ENCODE results near the gene DNM1L. TPM values are rescaled to one million over a fixed set of nuclear protein-coding genes. Genes with fewer than 3 reads are reported as not detected.
"Not testable (repeated sequence)": the region's sequence is repeated elsewhere in the genome, so short reads cannot be mapped to it uniquely, and the experiment has no call there.

DNM1L gene
- total and polyA plus RNA-seq, 2 donors (not counting 3 experiments of a cell fraction or from before 2014, with no cell fraction given) = 24.6 to 103 TPM

- H3K36me3 ChIP-seq (ENCODE audit: control insufficient read depth in 2 of 2, extremely low read depth in 1 of 2, insufficient read depth in 2 of 2, low read length in 2 of 2) = peaks cover 0 to 2% of the 10 kb centered on the region in 2 experiments
- no peak overlapping the region for H2AFZ ChIP-seq (ENCODE audit: low read depth, low read length)
- DNase-seq (ENCODE audit: low read depth, low spot score) (no peak), FAIRE-seq (no peak)
- ChIA-PET POLR2A (no interaction called here), CTCF (no interaction called here)
- BruUV-seq (replicated peaks) = no TSS peak
- no peaks in the 10 kb centered on the region for H3K27me3 ChIP-seq (ENCODE audit: control insufficient read depth in 2 of 2, insufficient read depth in 2 of 2, low read length in 2 of 2)
- no peaks in the 10 kb centered on the region for H3K9me1 ChIP-seq (replicated peaks; ENCODE audit: control insufficient read depth, extremely low read depth, insufficient read depth, low read length)
- H3K9ac ChIP-seq (replicated peaks; ENCODE audit: extremely low read depth, insufficient read depth, low read length) = no peak overlapping the region
- TF ChIP-seq JUN (IDR thresholded peaks at IDR 0.05; ENCODE audit: borderline replicate concordance, insufficient read depth, insufficient read length, low read depth) = no peak
- H3K4me3 ChIP-seq (replicated peaks in 1 of 3; ENCODE audit: insufficient read depth in 1 of 3, low read depth in 1 of 3, low read length in 3 of 3) = no peak overlapping the region
- H3K9me3 ChIP-seq (replicated peaks; ENCODE audit: control insufficient read depth, insufficient read depth, low read length) = no peaks in the 10 kb centered on the region
- intact Hi-C loops (cut with micrococcal nuclease) = no loop called here
- H3K4me2 ChIP-seq (ENCODE audit: insufficient read depth, low read length) = no peak overlapping the region
- peaks cover 73% of the 10 kb centered on the region for H3K79me2 ChIP-seq (ENCODE audit: control insufficient read depth, insufficient read depth, low read length)
- no peaks in the 10 kb centered on the region for H4K20me1 ChIP-seq (replicated peaks; ENCODE audit: control insufficient read depth, extremely low read depth, insufficient read depth, low read length)
- dilution Hi-C loops (cut with MboI; ENCODE audit: extremely low pct_ligation_motif_present, low sequenced_read_pairs) = no loop called here
- no peak overlapping the region for H3K27ac ChIP-seq (ENCODE audit: insufficient read depth, low read depth, low read length)
- no peaks in the 10 kb centered on the region for H3K4me1 ChIP-seq (ENCODE audit: control insufficient read depth, extremely low read depth, insufficient read depth, low read length)
Measured at GRCh38 chr12:32697445-32697844, 18.3 kb downstream of the DNM1L start.

GRCh38 chr12:32698285-32698684 lies 19.2 kb downstream of the DNM1L start:
- no peaks in the 10 kb centered on the region for H3K4me1 ChIP-seq (ENCODE audit: control insufficient read depth, extremely low read depth, insufficient read depth, low read length)
- no peak for DNase-seq (ENCODE audit: low read depth, low spot score)
- dilution Hi-C loops (cut with MboI; ENCODE audit: extremely low pct_ligation_motif_present, low sequenced_read_pairs) (no loop called here), intact Hi-C loops (cut with micrococcal nuclease) (no loop called here)
- FAIRE-seq = no peak
- H3K27ac ChIP-seq (ENCODE audit: insufficient read depth, low read depth, low read length) = no peak overlapping the region
- CTCF ChIA-PET = no interaction called here
- no peaks in the 10 kb centered on the region for H3K9me3 ChIP-seq (replicated peaks; ENCODE audit: control insufficient read depth, insufficient read depth, low read length)
- POLR2A ChIA-PET = no interaction called here
- H3K9ac ChIP-seq (replicated peaks; ENCODE audit: extremely low read depth, insufficient read depth, low read length) = no peak overlapping the region
- no peaks in the 10 kb centered on the region for H3K27me3 ChIP-seq (ENCODE audit: control insufficient read depth in 2 of 2, insufficient read depth in 2 of 2, low read length in 2 of 2)
- no peaks in the 10 kb centered on the region for H3K9me1 ChIP-seq (replicated peaks; ENCODE audit: control insufficient read depth, extremely low read depth, insufficient read depth, low read length)
- peaks cover 0 to 2% of the 10 kb centered on the region in 2 experiments for H3K36me3 ChIP-seq (ENCODE audit: control insufficient read depth in 2 of 2, extremely low read depth in 1 of 2, insufficient read depth in 2 of 2, low read length in 2 of 2)
- no peaks in the 10 kb centered on the region for H4K20me1 ChIP-seq (replicated peaks; ENCODE audit: control insufficient read depth, extremely low read depth, insufficient read depth, low read length)
- BruUV-seq (replicated peaks) = no TSS peak
- no peak overlapping the region for H2AFZ ChIP-seq (ENCODE audit: low read depth, low read length)
- no peak overlapping the region for H3K4me3 ChIP-seq (replicated peaks in 1 of 3; ENCODE audit: insufficient read depth in 1 of 3, low read depth in 1 of 3, low read length in 3 of 3)
- TF ChIP-seq CTCF (IDR thresholded peaks at IDR 0.05; ENCODE audit: extremely low read depth in 1 of 2, insufficient read depth in 1 of 2, low read depth in 1 of 2, low read length in 2 of 2) (no peak), MYC (IDR thresholded peaks at IDR 0.05; ENCODE audit: low read depth, low read length) (no peak), GATA2 (IDR thresholded peaks at IDR 0.05; ENCODE audit: insufficient read depth, insufficient read length, low read depth, low read length) (no peak), EZH2 (IDR thresholded peaks at IDR 0.05; ENCODE audit: borderline replicate concordance, low read depth, low read length, severe bottlenecking) (no peak)
- H3K79me2 ChIP-seq (ENCODE audit: control insufficient read depth, insufficient read depth, low read length) = peaks cover 64% of the 10 kb centered on the region
- H3K4me2 ChIP-seq (ENCODE audit: insufficient read depth, low read length) = no peak overlapping the region

- H3K9me1 ChIP-seq (replicated peaks; ENCODE audit: control insufficient read depth, extremely low read depth, insufficient read depth, low read length); H3K4me2 ChIP-seq (ENCODE audit: insufficient read depth, low read length); dilution Hi-C loops (cut with MboI; ENCODE audit: extremely low pct_ligation_motif_present, low sequenced_read_pairs); POLR2A ChIA-PET; BruUV-seq (replicated peaks); H3K9ac ChIP-seq (replicated peaks; ENCODE audit: extremely low read depth, insufficient read depth, low read length); H3K27me3 ChIP-seq (ENCODE audit: control insufficient read depth in 2 of 2, insufficient read depth in 2 of 2, low read length in 2 of 2); H3K36me3 ChIP-seq (ENCODE audit: control insufficient read depth in 2 of 2, extremely low read depth in 1 of 2, insufficient read depth in 2 of 2, low read length in 2 of 2); FAIRE-seq; intact Hi-C loops (cut with micrococcal nuclease); H4K20me1 ChIP-seq (replicated peaks; ENCODE audit: control insufficient read depth, extremely low read depth, insufficient read depth, low read length); H3K27ac ChIP-seq (ENCODE audit: insufficient read depth, low read depth, low read length); H3K4me1 ChIP-seq (ENCODE audit: control insufficient read depth, extremely low read depth, insufficient read depth, low read length); H2AFZ ChIP-seq (ENCODE audit: low read depth, low read length); DNase-seq (ENCODE audit: low read depth, low spot score); H3K4me3 ChIP-seq (replicated peaks in 1 of 3; ENCODE audit: insufficient read depth in 1 of 3, low read depth in 1 of 3, low read length in 3 of 3); H3K9me3 ChIP-seq (replicated peaks; ENCODE audit: control insufficient read depth, insufficient read depth, low read length): not testable (repeated sequence)
- CTCF ChIA-PET = interaction anchor here (0.7 to 1.7 kb wide), 2 partner anchors 10 to 27 kb away, joined by 4 to 8 read pairs; no protein-coding TSS in a partner anchor
- peaks cover 54% of the 10 kb centered on the region for H3K79me2 ChIP-seq (ENCODE audit: control insufficient read depth, insufficient read depth, low read length)
Measured at GRCh38 chr12:32699437-32699836, 20.3 kb downstream of the DNM1L start.

All from endothelial cell of umbilical vein (primary cell).